ENCODE data around the gene WHRN. TPM values are rescaled to one million over a fixed set of nuclear protein-coding genes. Genes with fewer than 3 reads are reported as not detected.

The WHRN gene
- total and polyA plus RNA-seq, 2 of the 8 experiments (the other 6 are each of a cell fraction or from before 2014, with no cell fraction given): 4.4 to 7.7 TPM

DNA sequence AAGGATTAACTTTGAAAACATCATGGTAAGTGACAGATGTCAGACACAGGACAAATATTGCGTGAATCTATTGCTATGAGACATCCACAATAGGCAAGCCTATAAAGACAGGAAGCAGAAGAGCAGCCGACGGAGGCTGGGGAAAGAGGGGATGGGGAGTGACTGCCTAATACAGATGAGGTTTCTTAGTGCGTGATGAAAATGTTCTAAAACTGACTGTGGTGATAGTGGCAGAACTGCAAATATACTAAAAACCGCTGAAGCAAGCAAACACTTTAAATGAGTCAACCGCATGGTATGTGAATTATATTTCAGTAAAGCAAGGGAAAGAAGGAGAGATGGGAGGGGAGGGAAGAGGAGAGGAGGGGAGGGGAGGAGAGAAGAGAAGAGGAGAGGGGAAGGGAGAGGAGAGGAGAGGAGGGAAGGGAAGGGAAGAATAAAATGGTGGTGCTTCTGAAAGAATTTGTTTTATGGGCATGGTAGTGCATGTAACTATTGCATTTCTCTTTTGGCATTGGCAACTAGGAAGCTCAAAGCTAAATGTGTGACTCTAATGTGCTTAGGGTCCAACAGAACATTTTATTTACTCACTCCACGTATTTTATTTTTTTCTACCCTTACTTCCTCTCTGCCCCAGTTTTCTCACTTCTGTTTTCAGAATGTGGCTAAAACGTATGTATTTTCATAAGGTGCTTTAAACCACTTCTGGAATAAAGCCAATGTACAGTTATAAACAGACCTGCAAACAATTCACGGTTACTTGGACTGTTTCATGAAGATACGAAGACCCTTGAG is 138.7 kb downstream of the WHRN start:
- TF ChIP-seq NRF1 (IDR thresholded peaks at IDR 0.05; ENCODE audit: low read depth, low read length) (no peak), JUN (IDR thresholded peaks at IDR 0.05; ENCODE audit: low read depth, low read length) (no peak), SP2 (IDR thresholded peaks at IDR 0.05; ENCODE audit: low read length) (no peak), CREB1 (IDR thresholded peaks at IDR 0.05) (no peak), EP300 (IDR thresholded peaks at IDR 0.05; ENCODE audit: borderline replicate concordance in 1 of 2, low read depth in 2 of 2, low read length in 2 of 2) (no peak), PHF8 (conservative IDR thresholded peaks at IDR 0.05; ENCODE audit: low read depth, low read length) (no peak), RNF2 (IDR thresholded peaks at IDR 0.05; ENCODE audit: borderline replicate concordance, low read depth, low read length, missing control alignments, poor library complexity, severe bottlenecking) (no peak), FOSL1 (IDR thresholded peaks at IDR 0.05; ENCODE audit: insufficient read depth, low read depth, low read length) (no peak), TAF1 (IDR thresholded peaks at IDR 0.05; ENCODE audit: low read depth, low read length) (no peak)
- TF ChIP-seq, protein P1, sequence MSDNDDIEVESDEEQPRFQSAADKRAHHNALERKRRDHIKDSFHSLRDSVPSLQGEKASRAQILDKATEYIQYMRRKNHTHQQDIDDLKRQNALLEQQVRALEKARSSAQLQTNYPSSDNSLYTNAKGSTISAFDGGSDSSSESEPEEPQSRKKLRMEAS (IDR thresholded peaks at IDR 0.05): no peak
- Histone ChIP-seq H3K4me2 (ENCODE audit: insufficient read depth in 1 of 2, low read depth in 2 of 2, low read length in 2 of 2) (no peak overlapping the region), H3K23me2 (ENCODE audit: low read depth, low read length) (peaks cover 11% of the 10 kb centered on the region; the same call in 1 of the 2 replicates), H3K56ac (replicated peaks; ENCODE audit: insufficient read length, low read depth, low read length) (no peak overlapping the region), H2BK12ac (ENCODE audit: low read depth, low read length) (no peak overlapping the region), H4K8ac (ENCODE audit: extremely low read depth, insufficient read depth, low read length) (no peak overlapping the region), H3K9ac (replicated peaks in 1 of 4; ENCODE audit: extremely low read depth in 1 of 4, low read depth in 3 of 4, low read length in 3 of 4) (no peak overlapping the region), H3K18ac (ENCODE audit: extremely low read depth, low read length) (no peak overlapping the region), H2BK15ac (ENCODE audit: low read length) (no peak overlapping the region), H3K4me1 (replicated peaks in 1 of 4; ENCODE audit: control insufficient read depth in 3 of 4, insufficient read depth in 4 of 4, low read length in 3 of 4) (peaks cover 7 to 24% (median 12%) of the 10 kb centered on the region in 4 experiments; a peak in 6 of 7 replicates), H3K4me3 (ENCODE audit: extremely low read depth in 1 of 4, insufficient read depth in 2 of 4, low read depth in 3 of 4, low read length in 4 of 4) (no peak overlapping the region), H4K20me1 (replicated peaks in 1 of 2; ENCODE audit: control insufficient read depth in 1 of 2, insufficient read depth in 2 of 2, low read length in 2 of 2) (peaks cover 0 to 2% of the 10 kb centered on the region in 2 experiments), H3K79me1 (ENCODE audit: low read depth, low read length) (no peaks in the 10 kb centered on the region), H3K27me3 (replicated peaks in 1 of 4; ENCODE audit: control insufficient read depth in 3 of 4, extremely low read depth in 1 of 4, insufficient read depth in 3 of 4, low read length in 3 of 4) (no peaks in the 10 kb centered on the region), H3K79me2 (ENCODE audit: control insufficient read depth in 1 of 2, insufficient read depth in 2 of 2, low read length in 2 of 2) (no peaks in the 10 kb centered on the region), H2AK5ac (ENCODE audit: low read depth, low read length) (no peak overlapping the region), H2AFZ (ENCODE audit: low read length) (no peak overlapping the region), H3K27ac (ENCODE audit: low read depth, low read length) (no peak overlapping the region), H4K5ac (ENCODE audit: insufficient read length, low read depth, low read length) (no peak overlapping the region), H3K36me3 (ENCODE audit: control insufficient read depth in 2 of 4, insufficient read depth in 4 of 4, low read length in 3 of 4) (peaks cover 3 to 41% (median 28%) of the 10 kb centered on the region in 4 experiments; a peak in 7 of 8 replicates), H3K9me3 (ENCODE audit: insufficient read depth in 2 of 2, low read depth in 1 of 2, low read length in 1 of 2) (no peaks in the 10 kb centered on the region), H4K91ac (replicated peaks; ENCODE audit: insufficient read length, low read length) (no peak overlapping the region), H3K4ac (replicated peaks; ENCODE audit: insufficient read length, low read depth, low read length) (no peak overlapping the region), H2BK120ac (replicated peaks; ENCODE audit: low read depth, low read length) (no peak overlapping the region), H3K23ac (ENCODE audit: insufficient read length) (no peak overlapping the region), H2BK5ac (ENCODE audit: low read depth, low read length) (no peak overlapping the region), H3K14ac (ENCODE audit: insufficient read length) (no peak overlapping the region), H2BK20ac (ENCODE audit: low read length) (no peak overlapping the region)
- WGBS, 2 experiments (ENCODE audit: extremely low coverage in 1 of 2, insufficient coverage in 1 of 2, insufficient read length in 1 of 2, insufficient replicate concordance in 2 of 2, low coverage in 1 of 2, low lambda C conversion rate in 2 of 2, missing lambda C conversion rate in 1 of 2): 85 to 100% methylated on average over 1 to 10 of the region's 10 CpGs
- ChIA-PET CTCF (ENCODE audit: partially characterized antibody) (interaction anchor here (0.5 to 1.7 kb wide), 5 partner anchors 20 to 38 kb away, joined by 3 read pairs; no protein-coding TSS in a partner anchor), POLR2A (ENCODE audit: partially characterized antibody) (interaction anchor here (1.0 to 1.4 kb wide), 4 partner anchors 10 to 49 kb away, joined by 3 to 4 read pairs (median 3); no protein-coding TSS in a partner anchor)
- DNase-seq (ENCODE audit: low read depth in 1 of 2, low spot score in 2 of 2): no peak
- FAIRE-seq: no peak

Data from H1 (cell line).